NT2/D1 (cell line): ENCODE data around the gene DMD.

Experiments used
- SUZ12 ChIP-seq: IDR thresholded peaks from 2 replicates; pipeline ENCODE4 v1.6.1; 2011; ENCODE audit not compliant: insufficient read length, insufficient read depth; ENCODE audit errors: extremely low read depth
- YY1 ChIP-seq: IDR thresholded peaks from 2 replicates; pipeline ENCODE4 v1.6.1; 2011; ENCODE audit not compliant: insufficient read length, insufficient read depth
- ZNF274 ChIP-seq: IDR thresholded peaks from 2 replicates; pipeline ENCODE4 v1.6.1; 2011; ENCODE audit warnings: mild to moderate bottlenecking, low read depth, low read length

DNA sequence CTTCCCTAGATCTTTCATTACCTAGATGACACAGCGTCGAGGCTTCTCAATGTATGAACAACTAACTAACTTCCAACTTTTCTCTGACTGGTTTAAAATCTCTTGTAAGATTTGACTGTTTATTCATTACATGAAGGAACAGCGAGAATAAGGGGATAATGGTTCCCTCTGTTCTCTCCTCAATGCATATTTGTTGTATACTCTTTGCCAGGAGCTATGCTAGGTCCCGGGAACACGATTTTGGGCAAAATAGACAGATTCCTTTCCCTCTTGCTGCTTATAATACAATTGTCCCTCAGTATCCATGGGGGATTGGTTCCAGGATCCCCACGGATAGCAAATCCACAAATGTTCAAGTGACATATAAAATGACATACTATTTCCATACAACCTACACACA lies 1020.0 kb downstream of the DMD start:
- no peak for TF ChIP-seq ZNF274
- TF ChIP-seq SUZ12, result no peak
- TF ChIP-seq YY1, result no peak
